ENCODE measurements around the gene CEP131.

DNA sequence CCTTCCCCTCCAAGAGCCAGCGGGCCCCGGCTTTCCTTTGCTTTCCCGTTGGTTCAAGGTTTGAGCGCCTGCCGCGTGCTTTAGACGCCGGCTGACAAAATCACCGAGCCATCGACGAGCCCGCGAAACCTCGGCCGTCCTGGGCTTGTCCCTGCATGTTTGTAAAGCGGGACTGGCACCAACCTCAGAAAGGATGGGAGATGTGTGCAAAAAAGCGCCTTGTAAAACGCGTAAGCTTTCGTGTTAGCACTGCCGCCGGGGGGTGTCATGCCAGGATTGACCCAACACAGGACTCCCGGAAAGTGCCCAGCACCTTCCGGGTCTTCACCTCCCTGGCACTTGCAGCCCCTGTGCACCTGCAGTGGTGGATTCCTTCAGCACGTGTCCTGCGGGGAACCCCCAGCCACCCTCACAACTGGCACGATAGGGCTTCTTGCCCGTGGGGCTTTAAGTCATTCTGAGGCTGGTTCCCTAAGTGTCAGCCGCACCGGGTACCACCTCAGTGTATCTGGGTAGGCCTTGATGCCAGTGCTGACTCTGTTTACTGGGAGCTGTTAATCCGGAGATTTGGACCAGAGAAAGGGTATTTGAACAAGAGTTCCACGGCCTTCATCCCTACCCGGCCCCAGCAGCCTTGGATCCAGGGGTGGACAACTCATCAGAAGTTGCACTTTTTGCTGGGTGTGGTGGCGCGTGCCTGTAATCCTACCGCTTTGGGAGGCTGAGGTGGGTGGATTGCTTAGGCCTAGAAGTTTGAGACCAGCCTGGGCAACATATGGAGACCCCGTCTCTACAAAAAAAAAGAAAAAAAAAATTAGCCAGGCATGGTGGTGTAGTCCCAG lies 17.2 kb upstream of the CEP131 start:
- TF ChIP-seq, protein P1, sequence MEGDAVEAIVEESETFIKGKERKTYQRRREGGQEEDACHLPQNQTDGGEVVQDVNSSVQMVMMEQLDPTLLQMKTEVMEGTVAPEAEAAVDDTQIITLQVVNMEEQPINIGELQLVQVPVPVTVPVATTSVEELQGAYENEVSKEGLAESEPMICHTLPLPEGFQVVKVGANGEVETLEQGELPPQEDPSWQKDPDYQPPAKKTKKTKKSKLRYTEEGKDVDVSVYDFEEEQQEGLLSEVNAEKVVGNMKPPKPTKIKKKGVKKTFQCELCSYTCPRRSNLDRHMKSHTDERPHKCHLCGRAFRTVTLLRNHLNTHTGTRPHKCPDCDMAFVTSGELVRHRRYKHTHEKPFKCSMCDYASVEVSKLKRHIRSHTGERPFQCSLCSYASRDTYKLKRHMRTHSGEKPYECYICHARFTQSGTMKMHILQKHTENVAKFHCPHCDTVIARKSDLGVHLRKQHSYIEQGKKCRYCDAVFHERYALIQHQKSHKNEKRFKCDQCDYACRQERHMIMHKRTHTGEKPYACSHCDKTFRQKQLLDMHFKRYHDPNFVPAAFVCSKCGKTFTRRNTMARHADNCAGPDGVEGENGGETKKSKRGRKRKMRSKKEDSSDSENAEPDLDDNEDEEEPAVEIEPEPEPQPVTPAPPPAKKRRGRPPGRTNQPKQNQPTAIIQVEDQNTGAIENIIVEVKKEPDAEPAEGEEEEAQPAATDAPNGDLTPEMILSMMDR (IDR thresholded peaks at IDR 0.05; ENCODE audit: extremely low read depth in 1 of 2, insufficient read depth in 1 of 2, low read depth in 1 of 2, low read length in 2 of 2): no peak
- TF ChIP-seq POLR2A (IDR thresholded peaks at IDR 0.05; ENCODE audit: low read depth, low read length) (no peak), POLR2AphosphoS5 (IDR thresholded peaks at IDR 0.05; ENCODE audit: insufficient read depth, low read depth, low read length) (no peak), JUN (IDR thresholded peaks at IDR 0.05; ENCODE audit: borderline replicate concordance, insufficient read depth, insufficient read length, low read depth) (no peak), EZH2 (IDR thresholded peaks at IDR 0.05; ENCODE audit: borderline replicate concordance, low read depth, low read length, severe bottlenecking) (no peak), MYC (IDR thresholded peaks at IDR 0.05; ENCODE audit: low read depth, low read length) (no peak), GATA2 (IDR thresholded peaks at IDR 0.05; ENCODE audit: insufficient read depth, insufficient read length, low read depth, low read length) (no peak)
